Loucy (cell line): ENCODE data around the gene CNKSR1.

ENCODE experiments used
- H2AFZ ChIP-seq: fragments of 200-600 bp; sonication (generic); 2 replicates; pipeline ENCODE4 v1.6.0; 2016; ENCODE audit warnings: antibody characterized with exemption, mild to moderate bottlenecking, low read length, moderate library complexity
- H3F3A ChIP-seq: fragments of 200-600 bp; 2 replicates; pipeline ENCODE4 v1.6.0; 2016; ENCODE audit warnings: antibody characterized with exemption, low read depth, mild to moderate bottlenecking
- H3K27me3 ChIP-seq: fragments of 200-600 bp; sonication (generic); 2 replicates; pipeline ENCODE4 v1.6.1; 2014; ENCODE audit warnings: low read length, mild to moderate bottlenecking; ENCODE audit not compliant: insufficient read depth, poor library complexity, severe bottlenecking
- H3K36me3 ChIP-seq: fragments of 200-600 bp; sonication (generic); 2 replicates; pipeline ENCODE4 v1.6.1; 2016; ENCODE audit warnings: low read length; ENCODE audit not compliant: insufficient read depth
- H3K4me1 ChIP-seq: fragments of 200-600 bp; sonication (generic); 2 replicates; pipeline ENCODE4 v1.5.1; 2014; ENCODE audit warnings: low read length, mild to moderate bottlenecking; ENCODE audit not compliant: insufficient read depth, poor library complexity, severe bottlenecking
- H3K4me2 ChIP-seq: fragments of 200-600 bp; sonication (generic); 2 replicates; pipeline ENCODE4 v1.6.0; 2014; ENCODE audit warnings: antibody characterized with exemption, low read length, low read depth, mild to moderate bottlenecking; ENCODE audit not compliant: poor library complexity, severe bottlenecking
- H3K4me3 ChIP-seq: fragments of 200-600 bp; sonication (generic); 2 replicates; pipeline ENCODE4 v1.5.1; 2014; ENCODE audit warnings: low read length, mild to moderate bottlenecking, mixed read lengths; ENCODE audit not compliant: poor library complexity, severe bottlenecking
- H3K79me2 ChIP-seq: fragments of 200-600 bp; sonication (generic); 2 replicates; pipeline ENCODE4 v1.6.1; 2014; ENCODE audit warnings: low read length; ENCODE audit not compliant: insufficient read depth
- H3K9ac ChIP-seq: fragments of 200-600 bp; sonication (generic); 2 replicates; pipeline ENCODE4 v1.6.0; 2014; ENCODE audit warnings: mild to moderate bottlenecking, low read depth, low read length, moderate library complexity; ENCODE audit not compliant: poor library complexity, severe bottlenecking
- H3K9me2 ChIP-seq: fragments of 200-600 bp; sonication (generic); replicated peaks from 2 replicates; pipeline ENCODE4 v1.6.1; 2016; ENCODE audit warnings: low read depth, low read length, mixed read lengths
- H3K9me3 ChIP-seq: fragments of 200-600 bp; sonication (generic); 2 replicates; pipeline ENCODE4 v1.6.1; 2014; ENCODE audit warnings: mild to moderate bottlenecking, antibody characterized with exemption, low read length, low read depth; ENCODE audit not compliant: insufficient read depth
- H4K20me1 ChIP-seq: fragments of 200-600 bp; sonication (generic); 2 replicates; pipeline ENCODE4 v1.6.0; 2014; ENCODE audit warnings: antibody characterized with exemption, low read length, mild to moderate bottlenecking; ENCODE audit not compliant: insufficient read depth, poor library complexity, severe bottlenecking
- EZH2phosphoT487 ChIP-seq: fragments of 200-600 bp; IDR thresholded peaks from 2 replicates; pipeline ENCODE4 v1.6.1; 2018; ENCODE audit warnings: antibody characterized with exemption, mild to moderate bottlenecking, moderate library complexity, borderline replicate concordance
- TF ChIP-seq, protein P1 (sequence below): fragments of 200-600 bp; sonication (generic); conservative IDR thresholded peaks from 2 replicates; pipeline ENCODE4 v1.5.1; 2014; ENCODE audit warnings: mild to moderate bottlenecking, antibody characterized with exemption, low read length

CNKSR1 gene

DNA sequence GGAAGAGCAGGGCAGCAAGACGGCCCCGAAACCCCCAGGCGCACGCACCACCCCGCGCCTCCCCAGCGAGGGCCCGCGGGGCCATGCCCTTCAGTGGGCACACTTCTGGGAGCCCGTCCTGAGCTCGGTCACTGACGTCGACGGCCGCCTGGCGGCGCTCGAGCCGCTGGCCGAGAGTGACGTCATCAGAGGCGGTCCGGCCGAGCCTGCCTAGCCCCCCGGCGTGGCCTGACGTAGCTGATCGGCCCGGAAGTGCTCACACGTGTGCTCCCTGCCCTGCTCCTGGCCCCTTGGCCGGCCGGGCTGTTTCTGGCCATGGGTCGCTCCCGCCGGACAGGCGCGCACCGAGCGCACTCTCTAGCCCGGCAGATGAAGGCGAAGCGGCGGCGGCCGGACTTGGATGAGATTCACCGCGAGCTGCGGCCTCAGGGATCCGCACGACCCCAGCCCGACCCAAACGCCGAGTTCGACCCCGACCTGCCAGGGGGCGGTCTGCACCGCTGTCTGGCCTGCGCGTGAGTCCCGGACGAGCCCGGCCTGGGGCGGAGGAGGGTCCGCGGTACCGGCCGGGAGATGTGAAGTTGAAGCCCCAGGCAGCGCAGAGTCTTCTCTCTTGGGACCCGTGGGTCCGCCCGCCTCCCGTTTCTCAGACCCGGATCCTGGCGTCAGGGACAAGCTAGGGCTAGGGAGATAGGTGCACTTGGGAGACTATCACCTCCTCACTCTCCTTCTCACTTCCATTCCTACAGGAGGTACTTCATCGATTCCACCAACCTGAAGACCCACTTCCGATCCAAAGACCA is 7.4 kb upstream of the CNKSR1 start, which contains the start of gene ZNF593:
ZNF593 (plus strand) TSS at position 240 of the 803 bp plus-strand sequence; CDS start at position 316, 76 bp downstream.
- peak within 1 kb of the TSS; percentile 94 for H2AFZ ChIP-seq
- no peak for TF ChIP-seq EZH2phosphoT487
- TF ChIP-seq, protein P1, sequence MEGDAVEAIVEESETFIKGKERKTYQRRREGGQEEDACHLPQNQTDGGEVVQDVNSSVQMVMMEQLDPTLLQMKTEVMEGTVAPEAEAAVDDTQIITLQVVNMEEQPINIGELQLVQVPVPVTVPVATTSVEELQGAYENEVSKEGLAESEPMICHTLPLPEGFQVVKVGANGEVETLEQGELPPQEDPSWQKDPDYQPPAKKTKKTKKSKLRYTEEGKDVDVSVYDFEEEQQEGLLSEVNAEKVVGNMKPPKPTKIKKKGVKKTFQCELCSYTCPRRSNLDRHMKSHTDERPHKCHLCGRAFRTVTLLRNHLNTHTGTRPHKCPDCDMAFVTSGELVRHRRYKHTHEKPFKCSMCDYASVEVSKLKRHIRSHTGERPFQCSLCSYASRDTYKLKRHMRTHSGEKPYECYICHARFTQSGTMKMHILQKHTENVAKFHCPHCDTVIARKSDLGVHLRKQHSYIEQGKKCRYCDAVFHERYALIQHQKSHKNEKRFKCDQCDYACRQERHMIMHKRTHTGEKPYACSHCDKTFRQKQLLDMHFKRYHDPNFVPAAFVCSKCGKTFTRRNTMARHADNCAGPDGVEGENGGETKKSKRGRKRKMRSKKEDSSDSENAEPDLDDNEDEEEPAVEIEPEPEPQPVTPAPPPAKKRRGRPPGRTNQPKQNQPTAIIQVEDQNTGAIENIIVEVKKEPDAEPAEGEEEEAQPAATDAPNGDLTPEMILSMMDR = peak; percentile 75

DNA sequence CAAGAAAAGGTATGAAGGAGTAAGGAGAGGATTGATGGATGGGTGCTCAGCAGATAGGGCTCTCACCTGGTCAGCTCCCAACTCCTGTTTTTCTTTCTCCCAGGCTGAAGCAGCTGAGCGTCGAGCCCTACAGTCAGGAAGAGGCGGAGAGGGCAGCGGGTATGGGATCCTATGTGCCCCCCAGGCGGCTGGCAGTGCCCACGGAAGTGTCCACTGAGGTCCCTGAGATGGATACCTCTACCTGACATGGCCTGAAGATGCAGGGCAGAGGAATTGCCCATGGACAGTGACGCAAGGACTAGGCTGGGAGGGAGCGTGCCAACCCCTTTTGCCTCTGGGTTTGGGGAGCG is 6.8 kb upstream of the CNKSR1 start:
- H4K20me1 ChIP-seq = no peaks in the 10 kb centered on the region
- H3K27me3 ChIP-seq = no peaks in the 10 kb centered on the region
- peaks cover 14% of the 10 kb centered on the region for H3K4me1 ChIP-seq
- H3F3A ChIP-seq = 0 out of 2 replicates have a peak, but pooled peaks cover 3% of the 10 kb centered on the region
- peak overlapping the region; percentile 90 for H3K9ac ChIP-seq
- H3K4me2 ChIP-seq = peak overlapping the region; percentile 88
- H2AFZ ChIP-seq = no peak overlapping the region; the same call in 1 of the 2 replicates
- H3K4me3 ChIP-seq = peak overlapping the region; percentile 93
- no peaks in the 10 kb centered on the region for H3K9me2 ChIP-seq
- no peaks in the 10 kb centered on the region for H3K9me3 ChIP-seq
- no peak for TF ChIP-seq EZH2phosphoT487
- TF ChIP-seq, protein P1 = no peak
- H3K79me2 ChIP-seq = peaks cover 19% of the 10 kb centered on the region
- no peaks in the 10 kb centered on the region for H3K36me3 ChIP-seq

More for the DNA sequence above, 7.4 kb upstream of the CNKSR1 start, which contains the start of gene ZNF593:
- Histone ChIP-seq H3F3A (0 out of 2 replicates have a peak, but pooled peaks cover 3% of the 10 kb centered on the region), H3K4me3 (peak within 1 kb of the TSS; percentile 93), H3K36me3 (no peaks in the 10 kb centered on the region), H3K9ac (peak within 1 kb of the TSS; percentile 90), H3K79me2 (peaks cover 19% of the 10 kb centered on the region), H4K20me1 (no peaks in the 10 kb centered on the region), H3K4me1 (peaks cover 14% of the 10 kb centered on the region), H3K9me3 (no peaks in the 10 kb centered on the region), H3K4me2 (peak within 1 kb of the TSS; percentile 88), H3K27me3 (no peaks in the 10 kb centered on the region), H3K9me2 (no peaks in the 10 kb centered on the region)

DNA sequence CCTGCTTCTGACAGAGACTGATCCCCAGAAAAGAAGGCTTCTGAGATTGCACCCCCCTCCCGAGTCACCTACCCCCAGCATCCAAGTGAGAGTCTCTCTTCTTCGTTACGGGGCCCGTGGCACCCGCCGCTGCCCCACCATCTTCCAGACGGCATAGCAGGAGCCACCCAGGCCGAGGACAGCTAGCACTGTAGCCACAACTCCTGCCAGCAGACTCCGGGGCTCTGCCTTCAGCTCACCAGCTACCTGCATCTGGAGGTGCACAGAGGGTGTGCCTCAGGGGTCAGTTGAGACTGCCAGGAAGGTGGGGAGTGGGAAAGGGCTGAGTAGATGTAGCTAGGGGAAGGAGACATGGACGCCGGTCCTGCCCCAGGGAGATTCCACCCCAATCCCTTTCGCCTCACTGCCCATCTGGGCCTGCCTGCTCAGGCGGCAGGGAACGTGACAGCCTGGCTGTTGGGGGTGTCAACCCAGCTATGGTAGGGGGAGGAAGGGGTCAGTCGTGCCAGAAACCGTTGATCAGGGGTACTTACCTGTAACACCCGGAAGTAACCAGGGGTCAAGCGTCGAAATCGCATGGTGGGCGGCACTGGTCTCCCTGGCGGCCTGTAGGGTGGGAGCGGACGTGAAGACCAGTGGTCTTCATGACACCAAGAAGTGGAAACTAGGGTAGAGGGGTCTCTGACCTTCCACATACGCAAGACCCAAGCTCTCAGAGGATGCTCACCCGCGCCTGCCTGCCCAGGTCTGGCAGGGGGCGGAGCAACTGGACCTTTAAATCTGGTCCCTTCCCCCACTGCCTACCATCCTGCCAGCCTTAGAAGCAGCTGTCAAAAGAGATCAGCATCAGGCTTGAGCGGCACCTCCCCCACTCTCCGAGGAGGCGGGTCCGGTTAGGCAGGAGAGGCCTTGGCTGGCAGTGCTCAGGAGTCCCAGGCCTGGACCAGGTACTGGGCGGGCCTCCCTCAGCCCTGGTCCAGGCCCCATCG is 5.9 kb upstream of the CNKSR1 start, which contains the start of gene ZNF593OS:
ZNF593OS (minus strand) TSS at position 749 of the 989 bp plus-strand sequence; CDS start at position 578, 171 bp downstream.
- Histone ChIP-seq H3K4me2 (peak within 1 kb of the TSS; percentile 88), H3K9me3 (no peaks in the 10 kb centered on the region), H3K36me3 (no peaks in the 10 kb centered on the region), H3K9ac (peak within 1 kb of the TSS; percentile 90), H3K9me2 (no peaks in the 10 kb centered on the region), H3K4me1 (peaks cover 14% of the 10 kb centered on the region), H3K27me3 (no peaks in the 10 kb centered on the region), H2AFZ (no peak within 1 kb of the TSS), H3K4me3 (peak within 1 kb of the TSS; percentile 93), H3K79me2 (peaks cover 19% of the 10 kb centered on the region), H3F3A (0 out of 2 replicates have a peak, but pooled peaks cover 3% of the 10 kb centered on the region), H4K20me1 (no peaks in the 10 kb centered on the region)
- TF ChIP-seq, protein P1 = no peak
- TF ChIP-seq EZH2phosphoT487 = no peak
